OCI-LY1 (cell line): ENCODE measurements around the gene SHC4.

ENCODE experiments used
- EZH2 ChIP-seq: fragments of 200-600 bp; sonication (generic), shearing (Covaris generic); IDR thresholded peaks from 2 replicates; pipeline ENCODE4 v1.8.0; 2017; ENCODE audit warnings: borderline replicate concordance, mixed run types, mild to moderate bottlenecking, antibody characterized with exemption, low read length, moderate library complexity, mixed read lengths
- TF ChIP-seq, protein P1 (sequence below): fragments of 200-600 bp; sonication (generic), shearing (Covaris generic); IDR thresholded peaks from 2 replicates; pipeline ENCODE4 v1.5.1; 2017; ENCODE audit warnings: mild to moderate bottlenecking, antibody characterized with exemption, low read length, moderate library complexity, mixed read lengths

DNA sequence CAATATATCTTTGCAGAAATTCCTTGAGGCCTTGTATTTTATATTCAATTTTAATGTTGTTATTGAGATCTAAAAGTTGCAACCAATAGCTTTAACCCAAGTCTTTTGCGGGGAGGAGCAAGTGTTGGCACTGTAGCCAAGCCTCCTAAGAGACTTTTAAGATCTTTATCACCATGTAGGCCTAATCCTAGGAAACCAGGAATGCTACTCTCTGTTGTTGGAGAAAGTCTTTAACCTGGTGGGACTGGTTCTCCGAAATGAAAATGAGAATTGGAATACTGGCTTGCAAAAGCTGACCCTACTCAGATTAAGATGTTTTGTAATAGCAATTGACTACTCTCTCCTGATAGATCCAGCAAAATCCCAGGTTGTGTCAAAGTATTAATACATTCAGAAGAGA is 25.8 kb downstream of the SHC4 start:
- TF ChIP-seq, protein P1, sequence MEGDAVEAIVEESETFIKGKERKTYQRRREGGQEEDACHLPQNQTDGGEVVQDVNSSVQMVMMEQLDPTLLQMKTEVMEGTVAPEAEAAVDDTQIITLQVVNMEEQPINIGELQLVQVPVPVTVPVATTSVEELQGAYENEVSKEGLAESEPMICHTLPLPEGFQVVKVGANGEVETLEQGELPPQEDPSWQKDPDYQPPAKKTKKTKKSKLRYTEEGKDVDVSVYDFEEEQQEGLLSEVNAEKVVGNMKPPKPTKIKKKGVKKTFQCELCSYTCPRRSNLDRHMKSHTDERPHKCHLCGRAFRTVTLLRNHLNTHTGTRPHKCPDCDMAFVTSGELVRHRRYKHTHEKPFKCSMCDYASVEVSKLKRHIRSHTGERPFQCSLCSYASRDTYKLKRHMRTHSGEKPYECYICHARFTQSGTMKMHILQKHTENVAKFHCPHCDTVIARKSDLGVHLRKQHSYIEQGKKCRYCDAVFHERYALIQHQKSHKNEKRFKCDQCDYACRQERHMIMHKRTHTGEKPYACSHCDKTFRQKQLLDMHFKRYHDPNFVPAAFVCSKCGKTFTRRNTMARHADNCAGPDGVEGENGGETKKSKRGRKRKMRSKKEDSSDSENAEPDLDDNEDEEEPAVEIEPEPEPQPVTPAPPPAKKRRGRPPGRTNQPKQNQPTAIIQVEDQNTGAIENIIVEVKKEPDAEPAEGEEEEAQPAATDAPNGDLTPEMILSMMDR = no peak
- TF ChIP-seq EZH2 = no peak
